Body of pancreas (tissue), 4 donors: ENCODE data around the gene MCTP1. TPM values are rescaled to one million over a fixed set of nuclear protein-coding genes. Genes with fewer than 3 reads are reported as not detected.
"Not testable (repeated sequence)": the region's sequence is repeated elsewhere in the genome, so short reads cannot be mapped to it uniquely, and the experiment has no call there.

Experiments
- ATAC-seq: fragments of 150-250 bp; one replicate; pipeline ENCODE4 v1.9.1; 2016
- DNase-seq, 4 donors: peaks; one replicate each; pipeline ENCODE4 v3.0.0-alpha.2; 2019
- H3K27ac ChIP-seq, 4 donors: fragments of 200-600 bp; sonication (generic); 1 replicate in 3 of 4; 2 replicates in 1 of 4; pipeline versions ENCODE4 v1.5.1 to v1.6.1; 2016 to 2019; ENCODE audit warnings: mild to moderate bottlenecking in 1 of 4, mixed read lengths in 1 of 4, moderate library complexity in 1 of 4
- H3K27me3 ChIP-seq, 2 donors: fragments of 200-600 bp; sonication (generic); one replicate each; pipeline ENCODE4 v1.6.0; 2016; ENCODE audit warnings: mild to moderate bottlenecking in 1 of 2
- H3K36me3 ChIP-seq, 2 donors: fragments of 200-600 bp; sonication (generic); replicated peaks in 1 of 2; 2 replicates each; pipeline ENCODE4 v1.5.1; 2016; ENCODE audit warnings: low read depth in 2 of 2; ENCODE audit not compliant: insufficient read depth in 1 of 2
- H3K4me1 ChIP-seq: fragments of 200-600 bp; sonication (generic); one replicate; pipeline ENCODE4 v1.6.0; 2016
- H3K4me3 ChIP-seq, 2 donors: fragments of 200-600 bp; sonication (generic); 1 replicate in 1 of 2; 2 replicates in 1 of 2; pipeline ENCODE4 v1.5.1; 2016 to 2019
- H3K9me3 ChIP-seq, 3 donors: fragments of 200-600 bp; sonication (generic); 1 replicate in 2 of 3; 2 replicates in 1 of 3; pipeline ENCODE4 v1.5.1; 2016
- POLR2A ChIP-seq, 3 donors: fragments of 450-650 bp; IDR thresholded peaks; one replicate each; pipeline ENCODE4 v1.6.1; 2016; ENCODE audit warnings: antibody characterized with exemption in 3 of 3, mild to moderate bottlenecking in 2 of 3
- WGBS, 2 donors: methylation state at CpG; one replicate each; pipeline ENCODE4 v1.1.5; 2017; 5-methylcytosine and 5-hydroxymethylcytosine counted together
- intact Hi-C: fragments of 100-400 bp; cut with DNase I; formaldehyde crosslinking; loops from one replicate; pipeline ENCODE4 v1.15.1; 2023
- total RNA-seq, 2 donors: library from RNA; depleted of rRNA; stranded (reverse); fragments of >200 nt; gene quantifications; one replicate each; pipeline ENCODE4 v1.1.0, GENCODE V29; 2016
- TF ChIP-seq, protein P1 (sequence below), 7 experiments: fragments of 450-650 bp in 4 of 7; fragments of 200-600 bp in 3 of 7; sonication (generic) in 3 of 7; IDR thresholded peaks; one replicate each; pipeline ENCODE4 v1.5.1; 2016 to 2019; ENCODE audit warnings: antibody characterized with exemption in 7 of 7

Gene MCTP1
- total RNA-seq, 2 donors from 2014 or later, result 3.6 to 8.8 TPM

DNA sequence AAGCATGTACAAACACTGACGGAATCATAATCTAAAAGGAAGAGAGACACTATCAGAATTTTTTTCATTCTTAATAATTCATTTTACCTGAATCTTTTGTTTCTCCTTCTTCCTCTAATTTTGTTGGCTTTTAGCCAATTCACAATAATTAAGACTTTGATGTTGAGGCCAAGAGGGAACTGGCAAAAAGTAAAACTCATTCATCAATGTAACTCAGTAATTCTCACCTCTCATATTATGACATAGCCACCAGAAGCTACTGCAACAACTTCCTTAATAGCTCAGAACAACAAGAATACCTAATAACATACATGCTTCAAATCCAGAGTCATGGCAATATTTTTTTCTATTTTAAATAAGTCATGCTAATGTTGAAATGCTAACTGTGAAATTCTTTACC is 64.5 kb downstream of the MCTP1 start:
- Histone ChIP-seq H3K4me1 (no peaks in the 10 kb centered on the region), H3K9me3 (no peaks in the 10 kb centered on the region), H3K4me3 (no peak overlapping the region), H3K36me3 (no peaks in the 10 kb centered on the region), H3K27me3 (no peaks in the 10 kb centered on the region), H3K27ac (no peak overlapping the region)
- ATAC-seq, result no peak
- WGBS, 2 donors, result 53 to 64% methylated on average over 1 of the region's 1 CpG
- TF ChIP-seq, protein P1, sequence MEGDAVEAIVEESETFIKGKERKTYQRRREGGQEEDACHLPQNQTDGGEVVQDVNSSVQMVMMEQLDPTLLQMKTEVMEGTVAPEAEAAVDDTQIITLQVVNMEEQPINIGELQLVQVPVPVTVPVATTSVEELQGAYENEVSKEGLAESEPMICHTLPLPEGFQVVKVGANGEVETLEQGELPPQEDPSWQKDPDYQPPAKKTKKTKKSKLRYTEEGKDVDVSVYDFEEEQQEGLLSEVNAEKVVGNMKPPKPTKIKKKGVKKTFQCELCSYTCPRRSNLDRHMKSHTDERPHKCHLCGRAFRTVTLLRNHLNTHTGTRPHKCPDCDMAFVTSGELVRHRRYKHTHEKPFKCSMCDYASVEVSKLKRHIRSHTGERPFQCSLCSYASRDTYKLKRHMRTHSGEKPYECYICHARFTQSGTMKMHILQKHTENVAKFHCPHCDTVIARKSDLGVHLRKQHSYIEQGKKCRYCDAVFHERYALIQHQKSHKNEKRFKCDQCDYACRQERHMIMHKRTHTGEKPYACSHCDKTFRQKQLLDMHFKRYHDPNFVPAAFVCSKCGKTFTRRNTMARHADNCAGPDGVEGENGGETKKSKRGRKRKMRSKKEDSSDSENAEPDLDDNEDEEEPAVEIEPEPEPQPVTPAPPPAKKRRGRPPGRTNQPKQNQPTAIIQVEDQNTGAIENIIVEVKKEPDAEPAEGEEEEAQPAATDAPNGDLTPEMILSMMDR (IDR thresholded peaks at IDR 0.05), result no peak
- no peak for TF ChIP-seq POLR2A (IDR thresholded peaks at IDR 0.05)
- intact Hi-C loops, result no loop called here
- no peak for DNase-seq

DNA sequence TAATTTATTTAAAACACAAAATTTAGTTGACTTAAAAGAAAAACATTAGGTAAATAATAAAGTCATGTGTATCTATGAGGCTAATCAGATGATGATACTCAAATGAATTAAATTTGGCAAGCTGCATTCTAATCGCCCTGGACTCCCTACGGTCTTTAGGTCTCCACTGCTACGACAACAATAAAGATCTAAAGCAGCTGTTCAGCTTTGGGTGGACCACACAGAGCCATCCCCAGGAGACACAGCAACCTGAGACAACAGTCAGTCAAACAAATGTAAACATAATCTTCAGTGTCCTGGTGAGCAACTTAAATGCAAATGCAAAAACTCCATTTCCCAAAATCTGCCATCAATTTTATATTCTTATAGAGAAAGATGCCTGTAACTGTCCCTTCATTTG is 65.5 kb downstream of the MCTP1 start:
- Histone ChIP-seq H3K27ac (no peak overlapping the region), H3K36me3 (no peaks in the 10 kb centered on the region), H3K9me3 (no peaks in the 10 kb centered on the region), H3K27me3 (no peaks in the 10 kb centered on the region), H3K4me1 (no peaks in the 10 kb centered on the region), H3K4me3 (no peak overlapping the region)
- intact Hi-C loops, result no loop called here
- no peak for TF ChIP-seq POLR2A (IDR thresholded peaks at IDR 0.05)
- TF ChIP-seq, protein P1 (IDR thresholded peaks at IDR 0.05), result no peak
- WGBS, 2 donors, result 60% methylated on average over 3 of the region's 3 CpGs
- ATAC-seq, result no peak
- no peak for DNase-seq

DNA sequence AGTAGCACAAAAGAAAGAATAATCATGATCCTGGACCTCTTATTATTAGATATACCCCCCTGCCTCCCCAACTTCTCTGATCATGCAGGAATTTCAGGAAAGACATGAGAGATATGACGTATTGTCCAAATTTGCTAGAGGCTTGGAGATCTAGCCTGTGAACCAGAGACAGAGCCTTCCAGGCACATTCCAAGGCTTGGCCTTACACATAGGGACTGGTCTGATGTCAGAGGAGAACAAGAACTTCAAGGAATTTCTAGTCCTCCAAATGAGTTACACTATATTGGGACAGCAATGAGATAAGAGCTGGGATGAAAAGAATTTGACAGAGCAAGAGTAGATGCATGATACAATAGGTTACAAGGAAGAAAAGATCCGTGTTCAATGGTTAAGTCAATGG is 67.0 kb downstream of the MCTP1 start:
- ATAC-seq, result no peak

DNA sequence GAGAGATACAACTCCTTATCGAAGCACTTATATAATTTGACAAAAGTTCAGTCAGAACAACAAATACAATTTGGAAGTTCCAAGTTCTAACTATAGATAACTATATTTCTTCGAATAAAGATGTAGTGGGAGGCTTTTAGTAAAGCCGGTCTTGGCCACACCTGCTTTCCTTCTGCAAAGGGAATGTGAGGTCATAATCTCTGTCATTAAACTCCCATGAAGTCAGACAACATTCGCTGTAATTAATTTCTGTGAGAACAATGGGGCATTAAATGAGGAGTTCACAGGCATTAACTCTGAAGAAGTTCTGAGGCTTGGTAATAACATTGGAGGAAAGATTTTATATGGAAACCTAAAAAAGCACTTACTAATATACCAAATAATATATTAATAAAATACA is 67.5 kb downstream of the MCTP1 start:
- Histone ChIP-seq H3K4me1 (no peaks in the 10 kb centered on the region), H3K36me3 (no peaks in the 10 kb centered on the region), H3K27ac (no peak overlapping the region), H3K27me3 (no peaks in the 10 kb centered on the region), H3K4me3 (no peak overlapping the region), H3K9me3 (no peaks in the 10 kb centered on the region)
- TF ChIP-seq POLR2A (IDR thresholded peaks at IDR 0.05), result no peak
- TF ChIP-seq, protein P1 (IDR thresholded peaks at IDR 0.05), result no peak
- DNase-seq (no peak), ATAC-seq (no peak)
- 52 to 57% methylated on average over 4 of the region's 4 CpGs for WGBS, 2 donors
- intact Hi-C loops, result no loop called here

More for the DNA sequence above, 67.0 kb downstream of the MCTP1 start:
- no peak for DNase-seq
- H3K27ac ChIP-seq, result no peak overlapping the region
- no peak overlapping the region for H3K4me3 ChIP-seq
- no peaks in the 10 kb centered on the region for H3K4me1 ChIP-seq
- no peak for TF ChIP-seq POLR2A (IDR thresholded peaks at IDR 0.05)
- TF ChIP-seq, protein P1 (IDR thresholded peaks at IDR 0.05), result no peak
- intact Hi-C loops, result no loop called here
- H3K36me3 ChIP-seq, result no peaks in the 10 kb centered on the region
- 62 to 76% methylated on average over 2 of the region's 2 CpGs for WGBS, 2 donors
- no peaks in the 10 kb centered on the region for H3K9me3 ChIP-seq
- no peaks in the 10 kb centered on the region for H3K27me3 ChIP-seq

DNA sequence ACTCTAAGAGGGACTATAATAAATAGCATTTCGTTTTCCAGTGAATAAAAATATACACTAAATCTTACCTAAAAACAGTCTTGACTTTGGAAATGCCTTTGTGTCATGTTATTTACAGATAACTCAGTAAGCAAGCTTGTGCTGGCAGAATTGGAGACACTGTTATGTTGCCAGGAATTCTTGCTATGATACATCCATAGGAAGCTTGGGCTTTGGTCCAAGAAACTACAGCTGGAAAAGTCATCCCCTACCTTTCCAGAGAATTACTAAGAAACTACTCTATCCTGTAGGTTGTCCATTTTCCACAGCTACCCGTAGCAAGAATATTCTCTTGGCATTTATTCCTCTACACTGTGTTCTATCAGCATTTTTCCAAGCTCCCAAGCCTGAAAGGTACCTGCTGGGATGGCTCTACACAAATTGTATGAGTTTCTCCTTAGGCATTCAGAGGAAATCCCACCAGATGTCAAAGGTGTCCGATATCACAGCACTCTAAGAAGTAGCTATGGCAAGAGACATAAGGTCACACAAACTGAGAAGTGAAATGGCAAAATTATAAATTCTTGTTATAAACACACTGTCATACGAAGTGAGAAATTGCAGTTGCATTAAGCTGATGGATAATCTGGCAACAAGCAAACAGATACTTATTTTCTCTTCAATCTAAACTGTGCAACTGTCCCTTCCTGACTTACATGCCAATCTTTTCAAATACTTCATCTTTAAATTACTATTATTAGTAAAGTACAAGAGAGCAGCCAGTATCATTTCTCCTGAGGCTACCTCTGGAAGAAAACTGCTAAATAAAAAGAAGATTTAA is 68.5 kb downstream of the MCTP1 start:
- TF ChIP-seq, protein P1 (IDR thresholded peaks at IDR 0.05), result no peak
- TF ChIP-seq POLR2A (IDR thresholded peaks at IDR 0.05), result no peak
- WGBS, 2 donors, result 32 to 34% methylated on average over 4 of the region's 4 CpGs
- DNase-seq (no peak), ATAC-seq (no peak)
- no peak overlapping the region for H3K27ac ChIP-seq
- no peaks in the 10 kb centered on the region for H3K9me3 ChIP-seq
- H3K36me3 ChIP-seq, result no peaks in the 10 kb centered on the region
- H3K27me3 ChIP-seq, result no peaks in the 10 kb centered on the region
- intact Hi-C loops, result no loop called here
- H3K4me3 ChIP-seq, result no peak overlapping the region
- no peaks in the 10 kb centered on the region for H3K4me1 ChIP-seq

DNA sequence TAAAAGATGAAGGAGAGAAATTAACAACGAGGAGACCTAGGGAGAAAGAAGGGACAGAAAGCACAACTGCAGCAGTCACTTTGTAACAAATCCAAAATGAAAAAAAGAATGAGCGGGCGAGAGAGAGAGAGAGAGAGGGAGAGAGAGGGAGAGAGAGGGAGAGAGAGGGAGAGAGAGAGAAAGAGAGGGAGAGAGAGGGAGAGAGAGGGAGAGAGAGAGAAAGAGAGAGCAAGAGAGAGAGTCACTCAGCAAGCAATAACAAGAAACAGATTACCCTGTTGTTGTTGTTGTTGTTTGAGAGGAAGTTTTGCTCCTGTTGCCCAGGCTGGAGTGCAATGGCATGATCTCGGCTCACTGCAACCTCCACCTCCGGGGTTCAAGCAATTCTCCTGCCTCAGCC is 77.1 kb downstream of the MCTP1 start:
- H3K27me3 ChIP-seq, ATAC-seq, H3K4me3 ChIP-seq, H3K4me1 ChIP-seq, H3K9me3 ChIP-seq, intact Hi-C loops, H3K36me3 ChIP-seq, DNase-seq, H3K27ac ChIP-seq: not testable (repeated sequence)
- WGBS, 2 donors, result 42% methylated on average over 5 of the region's 5 CpGs
